Panc1 (cell line): ENCODE results near the gene P4HA3. TPM values are rescaled to one million over a fixed set of nuclear protein-coding genes. Genes with fewer than 3 reads are reported as not detected.

Experiments
- ATAC-seq: fragments of 200-7000 bp; cut with Tn5 transposase; 2 replicates; pipeline ENCODE4 v1.9.1; 2020; ENCODE audit warnings: mild to moderate bottlenecking, moderate library complexity
- BruUV-seq: library from RNA; stranded (reverse); fragments of 400-500 nt; replicated peaks from 2 replicates; lab custom pipeline; 2021; lab: Mats Ljungman, UMichigan
- CTCF ChIA-PET: fragments of 300-600 bp; sonication (Branson Sonifier 250); formaldehyde crosslinking; loops from one replicate; lab custom pipeline; 2022; ENCODE audit warnings: antibody characterized with exemption; lab: Charles Lee
- POLR2A ChIA-PET: fragments of 300-600 bp; sonication (Branson Sonifier 250); formaldehyde crosslinking; loops from one replicate; lab custom pipeline; 2022; ENCODE audit warnings: antibody characterized with exemption; lab: Charles Lee
- DNase-seq: peaks from one replicate; pipeline ENCODE4 v3.0.0-alpha.2; 2010; ENCODE audit warnings: low read depth, low spot score
- H3K27ac ChIP-seq: 2 replicates; pipeline ENCODE4 v1.5.1; 2011; ENCODE audit warnings: mild to moderate bottlenecking, low read length, inconsistent platforms
- H3K27me3 ChIP-seq: fragments of 200-500 bp; sonication (Bioruptor generic); 2 replicates; pipeline ENCODE4 v1.6.0; 2014; ENCODE audit warnings: low read length, inconsistent platforms; ENCODE audit not compliant: control insufficient read depth, insufficient read depth
- H3K36me3 ChIP-seq: fragments of 200-500 bp; sonication (Bioruptor generic); 2 replicates; pipeline ENCODE4 v1.5.1; 2014; ENCODE audit warnings: inconsistent platforms, mild to moderate bottlenecking, low read length, moderate library complexity; ENCODE audit not compliant: control insufficient read depth, insufficient read depth
- H3K4me1 ChIP-seq: 2 replicates; pipeline ENCODE4 v1.5.1; 2011; ENCODE audit warnings: inconsistent platforms, mild to moderate bottlenecking, low read length, moderate library complexity; ENCODE audit not compliant: control insufficient read depth, insufficient read depth
- H3K4me3 ChIP-seq, 2 experiments: 2 replicates each; pipeline ENCODE4 v1.5.1; 2011 to 2012; ENCODE audit warnings: low read depth in 2 of 2, low read length in 2 of 2, mild to moderate bottlenecking in 2 of 2, inconsistent platforms in 1 of 2, moderate library complexity in 1 of 2
- H3K9me3 ChIP-seq: fragments of 200-500 bp; sonication (Bioruptor generic); 2 replicates; pipeline ENCODE4 v1.5.1; 2014; ENCODE audit warnings: low read depth, mild to moderate bottlenecking, inconsistent platforms, low read length, moderate library complexity; ENCODE audit not compliant: control insufficient read depth, insufficient read depth
- CTCF ChIP-seq: fragments of 450-650 bp; IDR thresholded peaks from 2 replicates; pipeline ENCODE4 v1.5.1; 2017; ENCODE audit warnings: mild to moderate bottlenecking
- POLR2AphosphoS5 ChIP-seq: IDR thresholded peaks from 2 replicates; pipeline ENCODE4 v1.6.1; 2012; ENCODE audit warnings: mild to moderate bottlenecking, low read depth, low read length, moderate library complexity
- SIN3A ChIP-seq: IDR thresholded peaks from 2 replicates; pipeline ENCODE4 v1.6.1; 2012; ENCODE audit warnings: low read depth, mild to moderate bottlenecking, low read length, moderate library complexity, borderline replicate concordance; ENCODE audit not compliant: insufficient read depth
- TCF7L2 ChIP-seq: IDR thresholded peaks from 2 replicates; pipeline ENCODE4 v1.6.1; 2011; ENCODE audit warnings: mild to moderate bottlenecking, low read depth, low read length, inconsistent platforms
- in situ Hi-C: cut with HindIII; loops from 2 replicates; pipeline ENCODE4 v1.10.0; 2016; ENCODE audit warnings: low sequenced_read_pairs, low pct_unique_long_range_greater_than_20kb
- intact Hi-C: fragments of 100-400 bp; cut with micrococcal nuclease; formaldehyde crosslinking; loops from one replicate; pipeline ENCODE4 v1.10.0; 2022; ENCODE audit not compliant: unreplicated experiment
- total RNA-seq: library from RNA; stranded (reverse); gene quantifications from one replicate; pipeline ENCODE4 v1.2.1, GENCODE V29; 2021; ENCODE audit not compliant: unreplicated experiment
- TF ChIP-seq, protein P1 (sequence below), 2 experiments: IDR thresholded peaks; 2 replicates each; pipeline ENCODE4 v1.6.1; 2011 to 2012; ENCODE audit warnings: low read depth in 2 of 2, control low read depth in 1 of 2, low read length in 1 of 2, mild to moderate bottlenecking in 1 of 2, moderate library complexity in 1 of 2; ENCODE audit not compliant: insufficient read depth in 1 of 2

The P4HA3 gene
- total RNA-seq, 1 experiment from 2014 or later, result 1.3 TPM

DNA sequence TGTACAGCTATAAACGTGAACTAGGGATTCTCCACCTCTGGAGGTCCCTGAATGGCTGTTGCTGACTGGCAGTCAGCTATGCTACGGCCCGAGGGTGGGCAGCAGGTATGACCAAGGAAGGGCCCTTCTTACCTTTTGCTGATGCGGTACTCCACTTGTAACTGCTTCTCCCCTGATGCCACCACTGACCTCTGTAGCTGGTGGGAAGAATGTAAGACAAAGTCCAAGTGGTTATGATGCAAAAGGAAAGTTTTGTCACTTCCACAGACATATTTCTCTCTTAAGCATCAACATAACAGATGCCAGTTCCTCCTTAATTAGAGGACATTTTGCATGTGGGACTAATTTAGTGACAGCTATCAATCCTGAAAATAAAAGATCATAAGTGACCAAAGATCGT lies 32.2 kb downstream of the P4HA3 start:
- TF ChIP-seq SIN3A, result no peak
- TF ChIP-seq CTCF, result no peak
- TF ChIP-seq POLR2AphosphoS5, result no peak
- no peak for TF ChIP-seq TCF7L2
- TF ChIP-seq, protein P1, sequence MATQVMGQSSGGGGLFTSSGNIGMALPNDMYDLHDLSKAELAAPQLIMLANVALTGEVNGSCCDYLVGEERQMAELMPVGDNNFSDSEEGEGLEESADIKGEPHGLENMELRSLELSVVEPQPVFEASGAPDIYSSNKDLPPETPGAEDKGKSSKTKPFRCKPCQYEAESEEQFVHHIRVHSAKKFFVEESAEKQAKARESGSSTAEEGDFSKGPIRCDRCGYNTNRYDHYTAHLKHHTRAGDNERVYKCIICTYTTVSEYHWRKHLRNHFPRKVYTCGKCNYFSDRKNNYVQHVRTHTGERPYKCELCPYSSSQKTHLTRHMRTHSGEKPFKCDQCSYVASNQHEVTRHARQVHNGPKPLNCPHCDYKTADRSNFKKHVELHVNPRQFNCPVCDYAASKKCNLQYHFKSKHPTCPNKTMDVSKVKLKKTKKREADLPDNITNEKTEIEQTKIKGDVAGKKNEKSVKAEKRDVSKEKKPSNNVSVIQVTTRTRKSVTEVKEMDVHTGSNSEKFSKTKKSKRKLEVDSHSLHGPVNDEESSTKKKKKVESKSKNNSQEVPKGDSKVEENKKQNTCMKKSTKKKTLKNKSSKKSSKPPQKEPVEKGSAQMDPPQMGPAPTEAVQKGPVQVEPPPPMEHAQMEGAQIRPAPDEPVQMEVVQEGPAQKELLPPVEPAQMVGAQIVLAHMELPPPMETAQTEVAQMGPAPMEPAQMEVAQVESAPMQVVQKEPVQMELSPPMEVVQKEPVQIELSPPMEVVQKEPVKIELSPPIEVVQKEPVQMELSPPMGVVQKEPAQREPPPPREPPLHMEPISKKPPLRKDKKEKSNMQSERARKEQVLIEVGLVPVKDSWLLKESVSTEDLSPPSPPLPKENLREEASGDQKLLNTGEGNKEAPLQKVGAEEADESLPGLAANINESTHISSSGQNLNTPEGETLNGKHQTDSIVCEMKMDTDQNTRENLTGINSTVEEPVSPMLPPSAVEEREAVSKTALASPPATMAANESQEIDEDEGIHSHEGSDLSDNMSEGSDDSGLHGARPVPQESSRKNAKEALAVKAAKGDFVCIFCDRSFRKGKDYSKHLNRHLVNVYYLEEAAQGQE (IDR thresholded peaks at IDR 0.05; ENCODE audit: insufficient read depth in 1 of 2, low read depth in 2 of 2, low read length in 1 of 2), result no peak

GRCh38 chr11:74278721-74279161 lies 32.7 kb downstream of the P4HA3 start:
- intact Hi-C loops (no loop called here), in situ Hi-C loops (no loop called here)
- Histone ChIP-seq H3K27me3 (no peaks in the 10 kb centered on the region; the same call in 1 of the 2 replicates), H3K27ac (no peak overlapping the region), H3K4me1 (peaks cover 3% of the 10 kb centered on the region; the same call in 1 of the 2 replicates), H3K36me3 (no peaks in the 10 kb centered on the region), H3K9me3 (no peaks in the 10 kb centered on the region), H3K4me3 (no peak overlapping the region)
- ChIA-PET POLR2A (no interaction called here), CTCF (no interaction called here)
- BruUV-seq, result no TSS peak
- ATAC-seq, result peak; percentile 69; the same call in 1 of the 2 replicates
- peak; percentile 20 for DNase-seq
- TF ChIP-seq POLR2AphosphoS5, result no peak
- TF ChIP-seq CTCF, result no peak
- TF ChIP-seq, protein P1 (IDR thresholded peaks at IDR 0.05; ENCODE audit: insufficient read depth in 1 of 2, low read depth in 2 of 2, low read length in 1 of 2), result no peak
- no peak for TF ChIP-seq SIN3A
- no peak for TF ChIP-seq TCF7L2

More for the DNA sequence above, 32.2 kb downstream of the P4HA3 start:
- Histone ChIP-seq H3K36me3 (no peaks in the 10 kb centered on the region), H3K27me3 (no peaks in the 10 kb centered on the region), H3K4me1 (peaks cover 3% of the 10 kb centered on the region; the same call in 1 of the 2 replicates), H3K4me3 (no peak overlapping the region), H3K9me3 (no peaks in the 10 kb centered on the region), H3K27ac (no peak overlapping the region)
- intact Hi-C loops (no loop called here), in situ Hi-C loops (no loop called here)
- DNase-seq (no peak), ATAC-seq (peak; percentile 13; the same call in 1 of the 2 replicates)
- POLR2A ChIA-PET, result no interaction called here
- no TSS peak for BruUV-seq
- CTCF ChIA-PET, result no interaction called here
